ENCODE results near the gene MSRB1. TPM values are rescaled to one million over a fixed set of nuclear protein-coding genes. Genes with fewer than 3 reads are reported as not detected.

The MSRB1 gene
- total and polyA plus RNA-seq, 10 donors, result 31.1 to 114 (median 57.2) TPM

DNA sequence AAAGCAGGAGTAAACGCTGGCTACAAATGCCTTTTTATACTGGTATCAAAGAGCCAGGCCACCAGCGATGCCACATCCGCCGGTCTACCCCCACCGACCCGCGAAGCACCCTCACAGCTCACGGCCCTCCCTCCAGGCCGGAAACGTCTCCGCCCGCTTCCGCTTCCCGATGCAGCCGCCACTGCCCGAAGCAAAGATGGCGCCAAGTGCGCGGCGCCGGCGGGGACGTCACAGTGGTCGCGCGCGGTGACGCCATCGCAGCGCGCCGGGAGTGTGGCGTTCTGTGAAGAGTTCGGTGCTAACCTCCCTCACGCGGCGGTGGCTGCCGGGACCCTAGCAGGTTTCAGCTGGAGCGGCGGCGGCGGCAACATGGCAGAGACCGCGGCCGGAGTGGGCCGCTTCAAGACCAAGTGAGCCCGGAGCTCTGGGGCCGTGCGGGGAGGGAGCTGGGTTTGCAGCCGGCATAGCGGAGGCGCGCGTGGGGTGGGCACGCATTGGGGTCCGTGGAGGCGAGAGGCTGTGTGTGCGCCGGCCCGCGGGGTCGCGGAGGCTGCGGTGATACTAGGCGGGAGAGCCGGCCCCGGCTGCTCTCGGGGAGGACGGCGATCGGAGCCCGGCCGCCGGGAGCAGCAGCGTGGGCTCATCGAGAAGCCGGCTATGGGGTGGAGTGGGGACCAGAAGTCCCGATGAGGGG, 28.9 kb upstream of the MSRB1 start, which contains the start of gene TBL3:
TSS of gene TBL3 (plus strand) at position 258 of the 694 bp plus-strand sequence. CDS start at position 370, 112 bp downstream.
- intact Hi-C loops (cut with DNase I; ENCODE audit: low total_unique reads), result no loop called here
- no peaks in the 10 kb centered on the region for H3K9me3 ChIP-seq
- TF ChIP-seq POLR2A (IDR thresholded peaks at IDR 0.05) (peak; percentile 68 to 98 (median 83)), CTCF (IDR thresholded peaks at IDR 0.05 in 8 of 11, conservative IDR thresholded peaks at IDR 0.05 in 3 of 11) (peak in 3 of 11 experiments; percentile 26 to 42 (median 32)), POLR2AphosphoS5 (IDR thresholded peaks at IDR 0.05) (peak; percentile 99 to 100 (median 100))
- 0 to 1% (median 0%) methylated on average over 56 to 78 of the region's 78 CpGs for WGBS, 5 donors
- peaks cover 18 to 37% (median 33%) of the 10 kb centered on the region in 6 donors for H3K4me1 ChIP-seq
- H3K4me3 ChIP-seq, result peak within 1 kb of the TSS; percentile 89 to 99 (median 96)
- peak; percentile 99 for DNase-seq
- peak within 1 kb of the TSS; percentile 91 to 98 (median 95) for H3K27ac ChIP-seq
- H3K27me3 ChIP-seq (replicated peaks in 1 of 7), result peaks cover 0 to 35% (median 0%) of the 10 kb centered on the region in 7 donors
- H3K36me3 ChIP-seq, result peaks cover 13 to 36% (median 31%) of the 10 kb centered on the region in 6 donors

DNA sequence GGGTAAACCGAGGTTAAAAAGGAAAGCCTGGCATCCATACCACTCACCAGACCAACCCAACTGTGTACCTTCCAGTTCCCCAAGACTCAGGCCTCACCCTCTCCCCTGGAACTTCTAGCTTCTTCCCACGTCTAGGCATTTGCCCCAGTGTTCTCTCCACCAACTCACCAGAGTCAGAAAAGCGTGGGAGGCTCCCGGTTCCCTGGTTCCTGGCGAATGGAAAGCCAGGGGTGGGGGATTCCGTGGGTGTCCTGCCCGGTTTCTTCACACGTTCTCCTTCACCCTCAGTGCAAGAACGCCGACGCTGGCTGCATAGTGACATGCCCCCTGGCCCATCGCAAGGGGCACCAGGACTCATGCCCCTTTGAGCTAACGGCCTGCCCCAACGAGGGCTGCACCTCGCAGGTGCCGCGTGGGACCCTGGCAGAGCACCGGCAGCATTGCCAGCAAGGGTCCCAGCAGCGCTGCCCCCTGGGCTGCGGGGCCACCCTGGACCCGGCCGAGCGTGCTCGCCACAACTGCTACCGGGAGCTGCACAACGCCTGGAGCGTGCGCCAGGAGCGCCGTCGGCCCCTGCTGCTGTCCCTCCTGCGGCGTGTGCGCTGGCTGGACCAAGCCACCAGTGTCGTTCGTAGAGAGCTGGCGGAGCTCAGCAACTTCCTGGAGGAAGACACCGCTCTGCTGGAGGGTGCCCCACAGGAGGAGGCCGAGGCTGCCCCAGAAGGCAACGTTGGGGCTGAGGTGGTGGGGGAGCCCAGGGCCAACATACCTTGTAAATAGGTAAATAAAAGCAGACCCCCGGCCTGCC, 25.4 kb upstream of the MSRB1 start:
- 92 to 94% (median 93%) methylated on average over 39 to 41 of the region's 41 CpGs for WGBS, 5 donors
- peaks cover 0 to 12% (median under 1%) of the 10 kb centered on the region in 6 donors for H3K36me3 ChIP-seq
- H3K27ac ChIP-seq, result no peak overlapping the region
- intact Hi-C loops (cut with DNase I; ENCODE audit: low total_unique reads), result no loop called here
- no peaks in the 10 kb centered on the region for H3K27me3 ChIP-seq (replicated peaks in 1 of 7)
- H3K4me1 ChIP-seq, result peaks cover 31 to 57% (median 49%) of the 10 kb centered on the region in 6 donors
- no peaks in the 10 kb centered on the region for H3K9me3 ChIP-seq
- no peak for DNase-seq
- TF ChIP-seq CTCF (IDR thresholded peaks at IDR 0.05 in 8 of 11, conservative IDR thresholded peaks at IDR 0.05 in 3 of 11) (no peak), POLR2A (IDR thresholded peaks at IDR 0.05) (no peak), POLR2AphosphoS5 (IDR thresholded peaks at IDR 0.05) (no peak)
- no peak overlapping the region for H3K4me3 ChIP-seq

DNA sequence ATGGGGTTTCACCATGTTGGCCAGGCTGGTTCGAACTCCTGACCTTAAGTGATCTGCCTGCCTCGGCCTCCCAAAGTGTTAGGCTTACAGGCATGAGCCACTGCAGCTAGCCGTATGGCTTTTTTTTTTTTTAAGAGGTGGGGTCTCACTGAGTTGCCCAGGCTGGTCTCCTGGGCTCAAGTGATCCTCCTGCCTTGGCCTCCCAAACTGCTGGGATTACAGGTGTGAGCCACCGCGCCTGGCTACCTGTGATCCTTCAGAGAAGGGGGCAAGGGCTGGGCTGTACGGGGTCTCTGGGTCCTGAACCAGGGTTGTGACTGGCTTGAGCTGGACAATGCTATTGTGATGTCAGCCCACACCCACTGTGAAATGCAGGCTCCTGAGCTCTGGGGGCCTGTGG, 23.5 kb upstream of the MSRB1 start, which contains the start of gene RNF151:
TSS of gene RNF151 (plus strand) at position 397 of the 400 bp plus-strand sequence. CDS start 26 bp downstream, outside the sequence.
- Histone ChIP-seq H3K4me3 (peak within 1 kb of the TSS; percentile 66 to 94 (median 81)), H3K27ac (peak within 1 kb of the TSS; percentile 80 to 99 (median 98)), H3K27me3 (replicated peaks in 1 of 7) (no peaks in the 10 kb centered on the region), H3K9me3 (no peaks in the 10 kb centered on the region), H3K4me1 (peaks cover 27 to 62% (median 53%) of the 10 kb centered on the region in 6 donors), H3K36me3 (peaks cover 0 to 31% (median 19%) of the 10 kb centered on the region in 6 donors)
- DNase-seq, result no peak
- TF ChIP-seq POLR2AphosphoS5 (IDR thresholded peaks at IDR 0.05) (no peak), POLR2A (IDR thresholded peaks at IDR 0.05) (no peak), CTCF (IDR thresholded peaks at IDR 0.05 in 8 of 11, conservative IDR thresholded peaks at IDR 0.05 in 3 of 11) (no peak)
- 92 to 98% (median 96%) methylated on average over 5 to 6 of the region's 6 CpGs for WGBS, 5 donors
- intact Hi-C loops (cut with DNase I; ENCODE audit: low total_unique reads), result no loop called here

Measured in spleen (tissue), 11 donors.